Muscle layer of duodenum (tissue), 2 donors: ENCODE measurements around the gene EMP3.
"Not testable (repeated sequence)": the region's sequence is repeated elsewhere in the genome, so short reads cannot be mapped to it uniquely, and the experiment has no call there.

Experiments used
- H3K27ac ChIP-seq: one replicate; pipeline ENCODE4 v1.7.0; 2013; ENCODE audit warnings: mild to moderate bottlenecking, low read length
- H3K27me3 ChIP-seq: one replicate; pipeline ENCODE4 v1.7.0; 2013; ENCODE audit warnings: low read depth, mild to moderate bottlenecking, control low read depth, low read length
- H3K36me3 ChIP-seq, 2 donors: one replicate each; pipeline ENCODE4 v1.7.0; 2013; ENCODE audit warnings: low read length in 2 of 2, control low read depth in 1 of 2, mild to moderate bottlenecking in 1 of 2; ENCODE audit not compliant: insufficient read depth in 2 of 2, control insufficient read depth in 1 of 2
- H3K4me1 ChIP-seq, 2 donors: one replicate each; pipeline ENCODE4 v1.7.0; 2013; ENCODE audit warnings: low read length in 2 of 2, mild to moderate bottlenecking in 2 of 2, control low read depth in 1 of 2, moderate library complexity in 1 of 2; ENCODE audit not compliant: insufficient read depth in 2 of 2, control insufficient read depth in 1 of 2
- H3K4me3 ChIP-seq, 2 donors: one replicate each; pipeline ENCODE4 v1.7.0; 2013; ENCODE audit warnings: low read length in 2 of 2, low read depth in 1 of 2, mild to moderate bottlenecking in 1 of 2
- H3K9me3 ChIP-seq, 2 donors: one replicate each; pipeline ENCODE4 v1.7.0; 2013; ENCODE audit warnings: low read length in 2 of 2, control low read depth in 1 of 2, mild to moderate bottlenecking in 1 of 2; ENCODE audit not compliant: control insufficient read depth in 1 of 2
- donor health status: healthy.

EMP3 gene

GRCh38 chr19:48325265-48325910 lies at the start of gene EMP3:
TSS of gene EMP3 (plus strand) at chr19:48325552. CDS start at chr19:48326845, 1,293 bp downstream.
- peak within 1 kb of the TSS; percentile 95 for H3K27ac ChIP-seq
- no peaks in the 10 kb centered on the region for H3K27me3 ChIP-seq
- peak within 1 kb of the TSS; percentile 58 to 80 for H3K4me3 ChIP-seq
- H3K9me3 ChIP-seq: no peaks in the 10 kb centered on the region
- peaks cover 12 to 50% of the 10 kb centered on the region in 2 donors for H3K4me1 ChIP-seq
- peaks cover 3 to 14% of the 10 kb centered on the region in 2 donors for H3K36me3 ChIP-seq

- H3K27me3 ChIP-seq: no peaks in the 10 kb centered on the region
- H3K27ac ChIP-seq: no peak overlapping the region
- no peak overlapping the region for H3K4me3 ChIP-seq
- H3K36me3 ChIP-seq: no peaks in the 10 kb centered on the region
- H3K4me1 ChIP-seq: no peaks in the 10 kb centered on the region
- peaks cover 0 to 3% of the 10 kb centered on the region in 2 donors for H3K9me3 ChIP-seq
These were observed 45.6 kb upstream of the EMP3 start for GRCh38 chr19:48279747-48280146.

GRCh38 chr19:48283908-48284307 lies 41.4 kb upstream of the EMP3 start:
- H3K9me3 ChIP-seq: peaks cover 0 to 13% of the 10 kb centered on the region in 2 donors
- no peaks in the 10 kb centered on the region for H3K27me3 ChIP-seq
- H3K4me1 ChIP-seq: no peaks in the 10 kb centered on the region
- no peak overlapping the region for H3K27ac ChIP-seq
- H3K36me3 ChIP-seq: no peaks in the 10 kb centered on the region
- no peak overlapping the region for H3K4me3 ChIP-seq

GRCh38 chr19:48284896-48285295 lies 40.5 kb upstream of the EMP3 start:
- Histone ChIP-seq H3K4me1 (no peaks in the 10 kb centered on the region), H3K4me3 (no peak overlapping the region), H3K27ac (no peak overlapping the region), H3K36me3 (no peaks in the 10 kb centered on the region), H3K9me3 (peaks cover 0 to 13% of the 10 kb centered on the region in 2 donors), H3K27me3 (no peaks in the 10 kb centered on the region)

GRCh38 chr19:48287748-48288147 lies 37.6 kb upstream of the EMP3 start:
- Histone ChIP-seq H3K4me3 (no peak overlapping the region), H3K27ac (no peak overlapping the region), H3K9me3 (peaks cover 0 to 13% of the 10 kb centered on the region in 2 donors), H3K27me3 (no peaks in the 10 kb centered on the region), H3K36me3 (no peaks in the 10 kb centered on the region), H3K4me1 (peaks cover 2 to 6% of the 10 kb centered on the region in 2 donors)

GRCh38 chr19:48290401-48290770 lies 35.0 kb upstream of the EMP3 start:
- H3K9me3 ChIP-seq: peaks cover 0 to 10% of the 10 kb centered on the region in 2 donors
- H3K4me1 ChIP-seq: peaks cover 2 to 6% of the 10 kb centered on the region in 2 donors
- H3K36me3 ChIP-seq: no peaks in the 10 kb centered on the region
- no peak overlapping the region for H3K27ac ChIP-seq
- H3K4me3 ChIP-seq: peak overlapping the region in 1 of 2 donors; percentile 70
- no peaks in the 10 kb centered on the region for H3K27me3 ChIP-seq

- Histone ChIP-seq H3K9me3 (peaks cover 0 to 10% of the 10 kb centered on the region in 2 donors), H3K36me3 (no peaks in the 10 kb centered on the region), H3K27me3 (no peaks in the 10 kb centered on the region), H3K27ac (no peak overlapping the region), H3K4me3 (peak overlapping the region; percentile 53 to 70), H3K4me1 (peaks cover 2 to 6% of the 10 kb centered on the region in 2 donors)
These were observed 34.4 kb upstream of the EMP3 start for GRCh38 chr19:48290771-48291488.

- peak overlapping the region in 1 of 2 donors; percentile 70 for H3K4me3 ChIP-seq
- H3K27ac ChIP-seq, H3K9me3 ChIP-seq, H3K36me3 ChIP-seq, H3K27me3 ChIP-seq, H3K4me1 ChIP-seq: not testable (repeated sequence)
These were observed 33.9 kb upstream of the EMP3 start for GRCh38 chr19:48291489-48291815.

- no peak overlapping the region for H3K4me3 ChIP-seq
- no peaks in the 10 kb centered on the region for H3K27me3 ChIP-seq
- peaks cover 2 to 6% of the 10 kb centered on the region in 2 donors for H3K4me1 ChIP-seq
- H3K27ac ChIP-seq: no peak overlapping the region
- H3K9me3 ChIP-seq: no peaks in the 10 kb centered on the region
- H3K36me3 ChIP-seq: no peaks in the 10 kb centered on the region
These were observed 32.6 kb upstream of the EMP3 start for GRCh38 chr19:48292798-48293197.

GRCh38 chr19:48295458-48295857 lies 29.9 kb upstream of the EMP3 start:
- H3K27me3 ChIP-seq: no peaks in the 10 kb centered on the region
- H3K9me3 ChIP-seq: no peaks in the 10 kb centered on the region
- H3K36me3 ChIP-seq: no peaks in the 10 kb centered on the region
- no peak overlapping the region for H3K27ac ChIP-seq
- peaks cover 2 to 6% of the 10 kb centered on the region in 2 donors for H3K4me1 ChIP-seq
- no peak overlapping the region for H3K4me3 ChIP-seq

- Histone ChIP-seq H3K27me3 (no peaks in the 10 kb centered on the region), H3K4me3 (no peak overlapping the region), H3K9me3 (no peaks in the 10 kb centered on the region), H3K27ac (no peak overlapping the region), H3K36me3 (no peaks in the 10 kb centered on the region), H3K4me1 (no peaks in the 10 kb centered on the region)
These were observed 28.2 kb upstream of the EMP3 start for GRCh38 chr19:48296963-48297734.
